EL (cell line): ENCODE results near the gene WDPCP.
"Not testable (repeated sequence)": the region's sequence is repeated elsewhere in the genome, so short reads cannot be mapped to it uniquely, and the experiment has no call there.

Experiments used
- DNase-seq: peaks from one replicate; pipeline ENCODE4 v3.0.0-alpha.2; 2016

The WDPCP gene, protein sequence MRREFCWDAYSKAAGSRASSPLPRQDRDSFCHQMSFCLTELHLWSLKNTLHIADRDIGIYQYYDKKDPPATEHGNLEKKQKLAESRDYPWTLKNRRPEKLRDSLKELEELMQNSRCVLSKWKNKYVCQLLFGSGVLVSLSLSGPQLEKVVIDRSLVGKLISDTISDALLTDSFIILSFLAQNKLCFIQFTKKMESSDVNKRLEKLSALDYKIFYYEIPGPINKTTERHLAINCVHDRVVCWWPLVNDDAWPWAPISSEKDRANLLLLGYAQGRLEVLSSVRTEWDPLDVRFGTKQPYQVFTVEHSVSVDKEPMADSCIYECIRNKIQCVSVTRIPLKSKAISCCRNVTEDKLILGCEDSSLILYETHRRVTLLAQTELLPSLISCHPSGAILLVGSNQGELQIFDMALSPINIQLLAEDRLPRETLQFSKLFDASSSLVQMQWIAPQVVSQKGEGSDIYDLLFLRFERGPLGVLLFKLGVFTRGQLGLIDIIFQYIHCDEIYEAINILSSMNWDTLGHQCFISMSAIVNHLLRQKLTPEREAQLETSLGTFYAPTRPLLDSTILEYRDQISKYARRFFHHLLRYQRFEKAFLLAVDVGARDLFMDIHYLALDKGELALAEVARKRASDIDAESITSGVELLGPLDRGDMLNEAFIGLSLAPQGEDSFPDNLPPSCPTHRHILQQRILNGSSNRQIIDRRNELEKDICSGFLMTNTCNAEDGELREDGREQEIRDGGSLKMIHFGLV

DNA sequence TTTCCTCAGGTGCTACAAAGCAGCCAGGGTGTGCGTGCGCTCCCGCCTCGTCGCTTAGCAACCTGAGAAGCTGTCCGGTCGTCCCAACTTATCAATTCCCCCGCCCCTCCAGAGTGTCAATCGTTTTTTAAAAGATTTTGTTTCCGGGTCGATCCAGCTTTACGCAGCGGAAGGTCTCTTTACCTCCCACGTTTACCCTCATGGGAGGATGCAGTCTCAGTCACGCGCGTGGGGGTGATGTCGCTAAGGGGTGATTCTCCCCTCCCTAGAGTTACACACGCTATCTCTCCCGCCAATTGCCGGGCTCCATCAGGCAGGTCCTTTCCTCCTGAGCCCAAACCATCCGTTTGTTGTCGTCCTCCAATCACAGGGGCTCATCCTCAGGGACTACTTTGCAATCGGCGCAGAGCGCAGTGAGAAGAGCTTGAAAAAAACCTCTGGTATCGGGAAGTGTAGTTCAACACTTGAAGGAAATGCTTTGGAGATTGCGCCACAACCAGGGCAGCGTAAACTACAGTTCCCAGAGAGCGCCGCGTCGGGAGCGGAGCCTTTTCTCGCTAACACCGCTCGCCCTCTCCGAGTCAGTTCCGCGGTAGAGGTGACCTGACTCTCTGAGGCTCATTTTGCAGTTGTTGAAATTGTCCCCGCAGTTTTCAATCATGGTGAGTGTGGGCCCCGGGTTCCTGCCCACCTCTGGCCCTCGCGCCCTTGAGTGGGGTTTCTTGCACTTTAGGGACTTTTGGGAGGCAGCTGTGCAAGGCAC is at the start of gene WDPCP, which contains the start of gene MDH1:
Gene WDPCP (minus strand): TSS at position 93 of the 763 bp plus-strand sequence. CDS start 206 bp downstream, outside the sequence.
Gene MDH1 (plus strand): TSS at position 579 of the 763 bp plus-strand sequence. CDS start 81 bp downstream, at position 660.
- DNase-seq, result peak; percentile 100

DNA sequence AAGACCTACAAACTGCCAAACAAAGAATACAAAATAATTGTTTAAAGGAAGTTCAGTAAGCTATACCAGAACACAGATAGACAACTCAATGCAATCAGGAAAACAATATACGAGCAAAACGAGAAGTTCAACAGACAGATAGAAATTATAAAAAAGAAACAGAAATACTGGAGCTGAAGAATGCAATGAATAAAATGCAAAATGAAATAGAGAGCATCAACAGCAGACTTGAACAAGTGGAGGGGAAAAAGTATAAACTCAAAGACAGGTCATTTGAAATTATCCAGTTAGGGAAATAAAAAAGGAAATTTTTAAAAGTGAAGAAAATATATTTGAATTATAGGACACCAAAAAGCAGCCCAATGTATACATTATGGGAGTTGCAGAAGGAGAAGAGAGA is 44.1 kb upstream of the WDPCP start:
- DNase-seq, result no peak

DNA sequence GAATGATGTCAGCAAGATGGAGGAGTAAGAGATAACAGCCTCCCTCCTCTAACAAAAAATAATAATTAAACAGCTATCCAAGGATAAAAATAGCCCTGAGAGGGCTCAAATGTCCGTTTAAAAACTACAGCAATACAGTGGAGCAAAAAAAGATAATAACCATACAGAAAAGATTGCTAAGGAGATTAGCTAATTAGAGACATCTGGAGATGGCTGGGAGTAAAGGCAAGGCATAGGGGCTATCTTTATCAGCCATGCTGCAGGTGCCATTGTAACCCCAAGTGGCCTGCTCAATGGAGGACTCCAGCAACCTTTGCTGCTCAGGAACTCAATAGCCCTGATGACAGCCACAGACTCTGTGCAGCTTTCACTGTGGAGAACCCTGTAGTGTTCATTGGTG is 43.2 kb upstream of the WDPCP start:
- DNase-seq, result no peak

DNA sequence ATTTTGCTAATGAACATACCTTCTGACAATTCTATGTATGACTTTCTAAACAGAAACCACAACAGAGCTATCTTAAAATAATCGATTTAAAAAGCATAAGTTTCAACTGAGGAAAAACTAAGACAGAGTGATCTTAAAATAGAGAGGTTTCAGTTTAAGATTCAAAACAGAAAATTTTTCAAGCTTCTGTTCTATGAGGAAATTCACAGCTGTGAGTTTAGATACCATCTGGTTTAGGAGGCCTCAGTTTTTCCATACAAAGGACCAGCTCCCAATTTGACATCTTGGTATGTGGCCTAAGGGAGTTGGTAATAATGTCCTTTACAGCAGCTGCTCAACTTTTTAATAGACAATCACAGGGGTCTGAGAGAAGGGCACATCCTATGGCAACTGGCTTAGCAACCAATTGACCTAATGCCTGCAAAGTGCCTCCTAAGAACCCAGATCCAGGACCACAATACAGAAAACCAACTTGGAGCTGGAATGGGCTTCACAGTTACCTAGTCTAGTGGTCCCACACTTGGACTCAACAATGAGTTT is 40.2 kb upstream of the WDPCP start:
- DNase-seq, result no peak

DNA sequence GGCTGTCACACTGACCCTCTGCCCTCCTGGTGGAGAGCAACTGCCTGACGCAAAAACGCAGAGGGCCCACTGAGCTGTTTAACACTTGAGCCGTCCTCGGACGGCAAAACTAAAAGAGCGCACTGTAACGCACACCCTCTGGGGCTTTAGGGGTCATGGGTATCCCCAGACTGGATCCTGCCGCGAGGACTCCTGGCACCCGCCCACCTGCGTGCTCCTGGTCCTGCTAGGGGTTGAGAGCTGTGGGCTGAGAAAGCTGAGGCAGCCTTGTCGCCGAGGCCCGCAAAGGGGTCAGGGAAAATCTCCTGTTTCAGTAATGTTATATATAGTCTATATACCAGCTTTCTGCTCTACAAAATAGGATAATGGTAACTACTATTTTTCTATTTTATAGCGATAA is 39.6 kb upstream of the WDPCP start:
- no peak for DNase-seq

DNA sequence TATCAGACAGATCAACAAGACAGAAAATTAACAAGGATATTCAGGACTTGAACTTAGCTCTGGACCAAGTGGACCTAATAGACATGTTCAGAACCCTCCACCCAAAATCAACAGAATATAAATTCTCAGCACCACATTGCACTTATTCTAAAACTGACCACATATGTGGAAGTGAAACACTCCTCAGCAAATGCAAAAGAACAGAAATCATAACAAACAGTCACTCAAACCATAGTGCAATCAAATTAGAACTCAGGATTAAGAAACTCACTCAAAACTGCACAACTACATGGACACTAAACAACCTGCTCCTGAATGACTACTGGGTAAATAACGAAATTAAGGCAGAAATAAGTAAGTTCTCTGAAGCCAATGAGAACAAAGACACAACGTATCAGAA is 35.5 kb upstream of the WDPCP start:
- not testable (repeated sequence) for DNase-seq

DNA sequence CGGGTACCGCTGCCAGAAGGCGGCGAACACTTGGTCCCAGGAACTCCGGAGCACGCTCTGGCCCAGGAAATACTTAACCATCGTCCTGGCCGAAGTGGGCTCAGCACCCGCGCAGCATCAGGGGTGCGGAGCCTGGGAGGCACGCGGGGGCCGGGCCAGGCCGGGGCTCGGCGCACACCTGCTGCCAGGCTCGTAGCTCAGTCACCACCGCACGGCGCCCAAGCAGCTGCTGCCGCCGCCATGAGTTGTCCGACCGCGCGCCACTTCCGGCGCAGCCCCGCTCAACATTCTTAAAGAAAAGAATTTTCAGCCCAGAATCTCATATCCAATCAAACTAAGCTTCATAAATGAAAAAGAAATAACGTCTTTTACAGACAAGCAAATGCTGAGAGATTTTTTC is 34.5 kb upstream of the WDPCP start:
- no peak for DNase-seq

DNA sequence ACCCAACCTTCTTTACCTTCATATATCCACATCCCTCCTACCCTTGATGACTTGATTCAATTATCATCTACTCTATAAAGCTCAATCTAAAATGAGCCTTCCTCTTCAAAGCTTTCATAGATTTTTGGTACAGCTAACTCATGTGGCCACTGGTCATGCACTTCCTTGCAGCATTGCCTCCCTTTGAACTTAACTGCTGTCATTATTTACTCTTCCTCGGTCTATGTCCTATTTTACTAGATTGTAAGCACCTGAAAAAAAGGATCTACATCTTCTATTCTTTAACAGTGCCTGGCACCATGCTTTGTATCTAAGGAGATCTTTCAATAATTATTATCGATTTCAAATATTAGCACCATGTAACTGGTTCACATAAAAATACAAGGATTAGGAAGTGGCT is 31.1 kb upstream of the WDPCP start:
- no peak for DNase-seq

DNA sequence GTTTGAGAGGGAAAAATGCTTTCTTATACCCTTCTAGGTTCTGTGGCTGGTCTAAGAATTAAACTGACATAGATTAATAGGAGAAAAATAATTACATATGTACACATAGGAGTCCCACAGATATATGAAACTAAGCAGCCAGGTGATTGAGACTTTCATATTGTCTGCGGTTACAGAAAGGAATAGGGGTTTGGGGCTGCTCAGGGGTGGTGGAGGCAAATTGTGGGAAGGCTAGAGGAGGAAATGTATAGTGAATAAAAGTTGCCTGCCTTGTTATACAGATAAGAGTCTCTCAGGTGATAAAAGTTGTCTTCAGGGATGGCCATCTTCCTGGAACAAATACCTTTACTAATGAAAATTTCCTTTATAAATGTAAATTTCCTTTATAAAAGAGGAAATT is 29.1 kb upstream of the WDPCP start:
- no peak for DNase-seq

DNA sequence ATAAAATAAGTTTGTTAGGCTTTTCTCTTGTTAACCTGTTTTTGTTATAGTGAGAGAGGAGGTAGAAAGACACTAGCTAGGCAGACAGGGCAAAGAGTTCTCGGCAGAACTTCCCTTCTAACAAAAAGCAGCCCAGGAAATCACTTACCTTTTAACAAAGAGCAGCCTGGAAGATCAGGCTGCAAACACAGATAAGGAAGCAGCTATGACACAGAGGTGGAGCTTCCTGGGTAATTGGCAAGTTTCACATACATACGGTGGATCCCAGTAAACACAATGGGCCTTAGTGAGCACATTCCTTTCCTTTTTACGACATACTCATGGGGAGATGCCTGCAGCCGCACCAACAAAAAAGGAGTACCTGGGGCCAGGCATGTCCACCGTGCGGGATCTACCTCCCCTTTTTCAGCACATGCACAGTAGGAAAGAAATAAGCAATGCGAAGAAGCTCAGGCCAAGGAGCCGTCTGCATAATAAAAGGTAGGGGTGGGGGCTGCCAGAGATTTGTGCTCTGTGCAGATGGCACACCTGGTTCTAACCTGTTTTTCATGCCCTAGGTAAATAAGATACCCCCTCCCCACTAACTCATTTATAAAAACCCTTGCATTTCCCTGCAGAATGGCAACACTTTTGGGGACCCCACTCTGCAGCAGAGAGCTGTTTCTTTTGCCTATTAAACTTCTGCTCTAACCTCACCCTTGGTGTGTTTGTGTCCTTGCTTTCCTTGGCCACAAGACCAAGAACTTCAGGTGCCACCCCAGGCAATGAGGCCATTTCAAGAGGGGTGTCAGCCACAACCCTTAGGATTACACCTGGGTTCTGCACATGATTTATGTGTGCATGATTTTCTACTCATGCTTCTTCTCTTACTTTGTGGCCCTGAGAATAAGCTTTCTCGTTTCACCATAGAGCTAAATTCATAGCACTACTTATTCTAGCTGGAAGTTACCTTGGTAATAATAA is 27.0 kb upstream of the WDPCP start:
- peak; percentile 76 for DNase-seq

DNA sequence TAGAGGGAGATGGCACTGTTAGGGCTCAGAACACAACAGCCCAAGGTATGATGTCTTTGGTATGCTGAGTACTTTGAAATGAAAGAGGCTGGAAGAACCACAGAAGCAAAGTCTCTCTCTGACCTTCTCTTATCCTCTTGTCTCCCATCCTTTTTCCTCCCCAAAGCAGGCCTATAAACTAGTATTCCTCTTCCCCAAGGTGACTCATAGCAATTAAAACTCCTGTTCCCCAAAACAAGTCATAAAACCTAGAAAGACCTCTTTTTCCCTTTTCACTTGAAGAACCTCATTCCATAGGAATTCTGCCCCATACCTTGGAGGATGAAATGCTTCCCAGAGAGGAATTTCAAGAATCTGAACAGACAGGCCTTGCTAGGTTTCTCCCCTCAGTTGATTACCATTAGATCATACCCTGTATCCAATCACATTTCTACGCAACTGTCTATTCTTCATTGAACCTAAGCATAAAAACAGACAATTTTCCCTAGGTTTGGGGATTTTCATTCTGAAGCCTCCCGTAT is 26.2 kb upstream of the WDPCP start:
- peak; percentile 95 for DNase-seq

DNA sequence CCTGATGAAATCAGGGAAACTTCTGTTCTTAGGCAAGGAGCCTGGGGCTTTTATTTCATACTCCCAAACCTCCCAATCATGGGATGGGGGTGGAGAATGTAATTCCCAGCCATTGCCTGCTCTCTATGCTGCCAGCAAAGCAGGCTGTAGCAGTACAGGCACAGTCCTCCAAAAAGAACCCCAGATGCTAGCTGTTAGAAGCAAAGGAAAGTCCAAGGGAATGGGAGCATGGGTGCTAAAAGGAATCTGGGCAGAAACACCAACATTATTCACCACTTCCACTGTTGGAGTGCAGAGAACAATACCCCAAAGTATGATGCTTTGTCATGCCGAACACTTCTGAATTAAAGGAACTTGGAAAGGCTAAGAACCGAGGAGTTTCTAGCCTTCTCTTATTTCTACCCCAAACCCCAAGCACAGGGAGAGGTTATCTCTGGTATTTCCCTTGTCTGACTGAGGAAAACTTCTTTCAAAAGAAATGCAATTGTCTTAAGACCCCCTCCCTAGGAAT is 25.2 kb upstream of the WDPCP start:
- DNase-seq, result peak; percentile 4

DNA sequence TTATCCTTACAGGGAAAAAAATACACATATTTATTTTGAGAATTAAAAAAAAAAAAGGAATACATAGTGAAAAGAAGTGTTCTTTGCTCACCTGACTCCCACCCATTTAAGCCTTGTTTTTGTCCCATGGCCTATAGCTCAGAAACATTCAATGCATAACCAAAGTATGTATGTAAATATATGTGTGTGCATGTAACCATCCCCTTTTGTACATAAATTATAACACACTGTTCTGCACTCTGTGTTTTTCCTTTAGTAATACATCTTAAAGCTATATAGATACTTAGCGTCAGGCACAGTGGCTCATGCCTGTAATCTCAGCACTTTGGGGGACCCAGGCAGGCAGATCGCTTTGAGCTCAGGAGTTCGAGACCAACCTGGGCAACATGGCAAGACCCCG is 22.2 kb upstream of the WDPCP start:
- DNase-seq, result no peak

DNA sequence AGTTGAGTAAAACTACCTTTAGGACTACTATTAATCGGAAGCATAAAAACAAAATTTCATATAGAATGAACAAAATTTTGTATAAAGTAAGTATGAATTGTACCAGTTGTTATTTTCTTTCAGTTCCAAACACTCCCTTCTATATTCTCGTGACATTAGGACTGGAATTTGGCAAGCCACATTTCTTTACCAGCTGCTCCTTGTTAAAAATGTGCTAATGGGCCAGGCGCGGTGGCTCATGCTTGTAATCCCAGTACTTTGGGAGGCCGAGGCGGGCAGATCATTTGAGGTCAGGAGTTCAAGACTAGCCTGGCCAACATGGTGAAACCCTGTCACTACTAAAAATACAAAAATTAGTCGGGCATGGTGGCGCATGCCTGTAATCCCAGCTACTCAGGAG is 20.6 kb upstream of the WDPCP start:
- not testable (repeated sequence) for DNase-seq

DNA sequence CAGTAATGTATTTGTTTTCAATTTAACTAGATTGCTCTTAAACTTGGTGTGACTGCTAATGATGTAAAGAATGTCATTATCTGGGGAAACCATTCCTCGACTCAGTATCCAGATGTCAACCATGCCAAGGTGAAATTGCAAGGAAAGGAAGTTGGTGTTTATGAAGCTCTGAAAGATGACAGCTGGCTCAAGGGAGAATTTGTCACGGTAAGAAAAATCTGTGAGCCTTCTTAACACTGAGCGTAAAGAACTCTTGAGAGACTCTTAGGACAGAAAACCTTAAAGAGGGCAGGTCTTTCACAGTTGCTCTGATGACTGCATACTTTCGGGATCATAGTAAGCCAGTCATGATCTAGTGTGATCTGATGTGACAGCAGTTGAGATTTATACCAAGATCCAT is 16.4 kb upstream of the WDPCP start:
- DNase-seq, result no peak

DNA sequence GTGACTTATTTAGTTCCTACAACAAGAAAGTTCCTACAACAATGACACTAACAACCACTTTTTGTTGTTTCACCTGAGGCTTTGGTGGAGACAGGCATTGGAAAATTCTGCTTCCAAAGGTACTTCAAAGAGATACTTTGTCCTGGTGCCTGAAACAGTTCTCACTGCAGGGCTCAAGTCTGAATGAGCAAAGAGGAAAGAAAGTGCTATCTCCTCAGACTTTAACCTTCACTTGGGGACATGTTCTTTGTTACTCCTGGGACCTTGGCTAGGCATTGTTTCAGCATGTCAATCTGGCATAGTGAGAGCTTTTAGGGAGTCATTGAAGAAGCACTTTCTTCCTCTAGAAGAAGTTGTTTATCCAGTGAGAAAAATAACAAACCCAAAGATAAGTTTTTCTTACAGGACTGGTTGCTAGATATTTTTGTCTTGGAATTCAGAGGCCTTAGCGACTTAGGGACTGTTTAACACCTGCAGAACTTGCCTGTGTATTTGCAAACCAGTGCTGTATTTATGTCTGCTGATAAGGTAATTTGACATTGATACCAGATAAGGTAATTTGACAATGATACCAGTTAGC is 12.7 kb upstream of the WDPCP start:
- no peak for DNase-seq

DNA sequence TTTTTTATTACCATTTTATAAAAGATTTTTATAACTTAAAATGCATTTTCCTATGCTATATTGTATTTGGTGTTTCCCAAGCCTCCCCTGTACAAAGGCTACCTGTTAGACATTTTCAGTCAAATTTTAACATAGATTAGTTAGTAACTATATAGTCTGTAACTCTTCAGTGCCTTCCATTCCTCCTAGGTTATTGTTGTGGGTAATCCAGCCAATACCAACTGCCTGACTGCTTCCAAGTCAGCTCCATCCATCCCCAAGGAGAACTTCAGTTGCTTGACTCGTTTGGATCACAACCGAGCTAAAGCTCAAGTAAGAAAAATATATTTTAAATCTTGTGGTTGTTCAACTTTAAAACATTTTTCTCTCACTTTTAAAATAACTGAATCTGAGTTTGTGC is 10.7 kb upstream of the WDPCP start:
- DNase-seq, result no peak

DNA sequence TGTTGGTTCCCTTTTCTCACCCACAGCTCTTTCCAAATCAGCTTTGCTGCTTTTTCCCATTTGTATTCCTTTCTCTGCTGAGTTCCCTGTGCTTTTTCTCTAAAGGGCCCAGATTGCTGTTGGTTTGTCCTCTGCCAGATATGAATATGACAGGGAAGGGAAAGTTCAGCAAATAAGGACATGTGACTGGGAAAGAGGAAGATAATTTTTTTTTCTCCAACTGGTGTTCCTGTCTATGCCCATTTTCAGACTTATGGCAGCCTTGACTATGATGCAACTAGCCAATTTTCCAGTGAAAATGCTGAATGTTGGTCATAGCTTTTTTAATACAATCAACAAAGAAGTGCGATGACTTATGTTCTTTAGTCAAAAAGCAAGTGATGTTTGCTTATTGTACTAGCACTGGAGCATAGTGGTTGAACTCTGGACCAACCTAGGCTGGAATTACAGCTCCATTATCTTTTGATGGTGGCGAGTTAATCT is 8.2 kb upstream of the WDPCP start:
- DNase-seq, result no peak

DNA sequence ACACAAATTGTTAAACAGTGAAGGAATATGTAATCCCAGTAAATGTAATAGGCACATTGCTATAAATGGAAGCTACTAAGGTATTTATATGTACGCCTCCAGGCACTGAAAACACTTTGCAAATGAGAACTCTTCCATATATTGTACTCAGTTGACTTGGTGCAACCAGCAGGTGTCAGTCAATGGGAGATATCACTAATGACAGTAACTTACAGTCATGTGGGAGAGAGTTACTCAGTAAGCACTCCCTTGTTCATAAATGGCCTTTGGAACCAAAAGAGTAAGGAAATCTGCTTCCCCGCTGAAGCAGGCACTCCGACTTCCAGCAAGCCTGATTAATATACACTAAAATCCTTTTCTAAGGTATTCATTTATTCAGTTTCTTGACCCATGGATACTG is 6.4 kb upstream of the WDPCP start:
- peak; percentile 3 for DNase-seq

DNA sequence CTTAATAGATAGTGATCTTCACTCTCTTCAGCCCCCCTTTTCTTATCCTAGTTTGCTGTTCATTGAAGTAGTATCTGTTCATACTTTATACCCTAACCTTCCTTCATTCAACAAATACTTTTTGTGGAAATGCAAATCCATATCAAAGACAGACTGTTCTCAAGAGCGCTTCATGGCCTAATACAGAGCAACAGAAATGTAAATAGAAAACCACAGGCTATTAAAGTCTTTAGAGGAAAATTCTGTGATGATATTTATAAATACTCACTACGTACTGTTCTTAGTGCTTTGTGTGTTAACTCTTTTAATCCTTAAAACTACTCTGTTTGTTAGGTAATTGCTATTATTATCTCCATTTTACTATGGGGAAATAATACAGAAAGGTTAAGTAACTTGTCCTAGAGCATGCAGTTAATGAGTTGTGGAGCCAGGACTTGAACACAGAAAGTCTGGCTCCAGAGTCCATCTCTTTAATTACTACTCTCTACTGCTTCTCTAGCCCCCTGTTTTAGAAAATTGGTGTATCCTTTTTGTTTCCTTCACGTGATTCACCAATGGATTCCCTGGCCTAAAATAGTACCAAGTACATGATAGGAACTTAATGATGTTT is 3.4 kb upstream of the WDPCP start:
- DNase-seq, result no peak
